Esophagus muscularis mucosa (tissue), 4 donors: Measurements from ENCODE around the gene GOPC.

Source experiments
- CTCF ChIP-seq, 3 experiments: fragments of 200-600 bp in 2 of 3; fragments of 450-650 bp in 1 of 3; sonication (generic) in 2 of 3; IDR thresholded peaks; one replicate each; pipeline ENCODE4 v1.5.1; 2017 to 2019; ENCODE audit warnings: antibody characterized with exemption in 3 of 3, mild to moderate bottlenecking in 2 of 3, moderate library complexity in 1 of 3
- EP300 ChIP-seq: sonication (generic); formaldehyde crosslinking; IDR thresholded peaks from one replicate; pipeline ENCODE4 v1.6.1; 2017; ENCODE audit warnings: antibody characterized with exemption
- POLR2A ChIP-seq: fragments of 450-650 bp; IDR thresholded peaks from one replicate; pipeline ENCODE4 v1.6.1; 2017; ENCODE audit warnings: antibody characterized with exemption, moderate library complexity, mild to moderate bottlenecking, low read depth

DNA sequence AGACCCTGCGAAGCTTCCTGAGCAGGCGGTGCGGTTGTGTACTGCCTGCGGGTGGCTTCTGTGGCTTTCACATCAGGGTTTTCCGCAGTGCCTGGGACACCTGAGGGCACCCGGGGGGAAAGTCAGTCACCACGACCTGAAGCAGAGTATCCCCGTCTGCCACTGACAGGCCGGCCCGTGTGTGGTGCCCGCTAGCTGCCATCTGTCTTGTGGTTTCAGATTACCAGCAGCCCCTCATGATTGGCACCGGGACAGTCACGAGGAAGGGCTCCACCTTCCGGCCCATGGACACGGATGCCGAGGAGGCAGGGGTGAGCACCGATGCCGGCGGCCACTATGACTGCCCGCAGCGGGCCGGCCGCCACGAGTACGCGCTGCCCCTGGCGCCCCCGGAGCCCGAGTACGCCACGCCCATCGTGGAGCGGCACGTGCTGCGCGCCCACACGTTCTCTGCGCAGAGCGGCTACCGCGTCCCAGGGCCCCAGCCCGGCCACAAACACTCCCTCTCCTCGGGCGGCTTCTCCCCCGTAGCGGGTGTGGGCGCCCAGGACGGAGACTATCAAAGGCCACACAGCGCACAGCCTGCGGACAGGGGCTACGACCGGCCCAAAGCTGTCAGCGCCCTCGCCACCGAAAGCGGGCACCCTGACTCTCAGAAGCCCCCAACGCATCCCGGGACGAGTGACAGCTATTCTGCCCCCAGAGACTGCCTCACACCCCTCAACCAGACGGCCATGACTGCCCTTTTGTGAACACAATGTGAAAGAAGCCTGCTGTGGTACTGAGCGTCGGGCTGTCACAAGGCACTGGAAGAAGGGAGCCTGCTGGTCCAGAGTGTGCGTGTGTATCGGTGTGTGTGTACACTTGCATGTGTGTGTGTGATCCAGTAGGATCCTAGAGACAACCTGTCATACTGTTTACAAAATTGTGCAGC lies 54.4 kb downstream of the GOPC start:
- peak in 1 of 3 experiments; percentile 23 for TF ChIP-seq CTCF (IDR thresholded peaks at IDR 0.05)
- no peak for TF ChIP-seq POLR2A
- TF ChIP-seq EP300 = no peak
